Tibial artery (tissue), 4 donors: Measurements from ENCODE around the gene TPST1.

ENCODE experiments used
- DNase-seq, 2 donors: peaks; one replicate each; pipeline ENCODE4 v3.0.0-alpha.2; 2019
- H3K27ac ChIP-seq, 2 donors: fragments of 200-600 bp; sonication (generic) in 1 of 2; 1 replicate in 1 of 2; 2 replicates in 1 of 2; pipeline ENCODE4 v1.5.1; 2018 to 2019; ENCODE audit warnings: mild to moderate bottlenecking in 1 of 2
- H3K27me3 ChIP-seq, 2 donors: fragments of 200-600 bp; sonication (generic) in 1 of 2; one replicate each; pipeline versions ENCODE4 v1.5.1 to v1.6.0; 2016 to 2019
- H3K36me3 ChIP-seq, 3 donors: fragments of 200-600 bp; sonication (generic) in 2 of 3; one replicate each; pipeline ENCODE4 v1.5.1; 2016 to 2019; ENCODE audit warnings: mild to moderate bottlenecking in 2 of 3
- H3K4me1 ChIP-seq, 4 donors: fragments of 200-600 bp; sonication (generic) in 2 of 4; 1 replicate in 3 of 4; 2 replicates in 1 of 4; pipeline ENCODE4 v1.5.1; 2016 to 2019
- H3K4me3 ChIP-seq, 2 donors: fragments of 200-600 bp; sonication (generic) in 1 of 2; 1 replicate in 1 of 2; 2 replicates in 1 of 2; pipeline ENCODE4 v1.5.1; 2018 to 2019; ENCODE audit warnings: mild to moderate bottlenecking in 2 of 2
- H3K9me3 ChIP-seq, 3 donors: fragments of 200-600 bp; sonication (generic) in 1 of 3; one replicate each; pipeline ENCODE4 v1.5.1; 2016 to 2019
- CTCF ChIP-seq, 2 experiments: fragments of 200-600 bp in 1 of 2; fragments of 450-650 bp in 1 of 2; IDR thresholded peaks; one replicate each; pipeline ENCODE4 v1.5.1; 2017 to 2019; ENCODE audit warnings: antibody characterized with exemption in 2 of 2, mild to moderate bottlenecking in 1 of 2, moderate library complexity in 1 of 2
- intact Hi-C: fragments of 100-400 bp; cut with DNase I; formaldehyde crosslinking; loops from one replicate; pipeline ENCODE4 v1.15.0; 2023; ENCODE audit warnings: low total_unique reads

The TPST1 gene

GRCh38 chr7:66176914-66177313 lies 28.2 kb upstream of the TPST1 start:
- Histone ChIP-seq H3K27me3 (no peaks in the 10 kb centered on the region), H3K9me3 (no peaks in the 10 kb centered on the region), H3K4me3 (no peak overlapping the region), H3K4me1 (no peaks in the 10 kb centered on the region), H3K27ac (no peak overlapping the region), H3K36me3 (no peaks in the 10 kb centered on the region)
- intact Hi-C loops = no loop called here
- no peak for TF ChIP-seq CTCF (IDR thresholded peaks at IDR 0.05)
- peak; percentile 26 to 67 for DNase-seq

GRCh38 chr7:66178258-66178657 lies 26.9 kb upstream of the TPST1 start:
- intact Hi-C loops = no loop called here
- H3K36me3 ChIP-seq = no peaks in the 10 kb centered on the region
- no peaks in the 10 kb centered on the region for H3K4me1 ChIP-seq
- no peak for DNase-seq
- no peaks in the 10 kb centered on the region for H3K27me3 ChIP-seq
- no peaks in the 10 kb centered on the region for H3K9me3 ChIP-seq
- no peak overlapping the region for H3K4me3 ChIP-seq
- no peak for TF ChIP-seq CTCF (IDR thresholded peaks at IDR 0.05)
- H3K27ac ChIP-seq = no peak overlapping the region

GRCh38 chr7:66181329-66181728 lies 23.8 kb upstream of the TPST1 start:
- Histone ChIP-seq H3K27ac (no peak overlapping the region), H3K4me1 (no peaks in the 10 kb centered on the region), H3K4me3 (no peak overlapping the region), H3K27me3 (no peaks in the 10 kb centered on the region), H3K9me3 (no peaks in the 10 kb centered on the region), H3K36me3 (no peaks in the 10 kb centered on the region)
- no peak for TF ChIP-seq CTCF (IDR thresholded peaks at IDR 0.05)
- no peak for DNase-seq
- intact Hi-C loops = no loop called here

GRCh38 chr7:66181845-66182244 lies 23.3 kb upstream of the TPST1 start:
- Histone ChIP-seq H3K4me3 (no peak overlapping the region), H3K4me1 (no peaks in the 10 kb centered on the region), H3K27ac (no peak overlapping the region), H3K9me3 (no peaks in the 10 kb centered on the region), H3K36me3 (no peaks in the 10 kb centered on the region), H3K27me3 (no peaks in the 10 kb centered on the region)
- DNase-seq = no peak
- no peak for TF ChIP-seq CTCF (IDR thresholded peaks at IDR 0.05)
- intact Hi-C loops = no loop called here

GRCh38 chr7:66182920-66183319 lies 22.2 kb upstream of the TPST1 start:
- Histone ChIP-seq H3K36me3 (no peaks in the 10 kb centered on the region), H3K9me3 (no peaks in the 10 kb centered on the region), H3K27ac (no peak overlapping the region), H3K4me3 (no peak overlapping the region), H3K4me1 (no peaks in the 10 kb centered on the region), H3K27me3 (no peaks in the 10 kb centered on the region)
- no peak for TF ChIP-seq CTCF (IDR thresholded peaks at IDR 0.05)
- intact Hi-C loops = no loop called here
- DNase-seq = no peak

- intact Hi-C loops = no loop called here
- Histone ChIP-seq H3K4me3 (no peak overlapping the region), H3K27me3 (no peaks in the 10 kb centered on the region), H3K27ac (no peak overlapping the region), H3K9me3 (no peaks in the 10 kb centered on the region), H3K36me3 (no peaks in the 10 kb centered on the region), H3K4me1 (no peaks in the 10 kb centered on the region)
- DNase-seq = no peak
- no peak for TF ChIP-seq CTCF (IDR thresholded peaks at IDR 0.05)
Observed at GRCh38 chr7:66183700-66184099, 21.4 kb upstream of the TPST1 start.
